Activated T-cell treated with anti-CD3 and anti-CD28 coated beads for 48 hours (primary cell): ENCODE data around the gene PKM.
A peak's percentile ranks its signal among the peaks of the same experiment; 100 is the strongest.
"Not testable (repeated sequence)": the region's sequence is repeated elsewhere in the genome, so short reads cannot be mapped to it uniquely, and the experiment has no call there.

Source experiments
- DNase-seq: peaks from one replicate; pipeline ENCODE4 v3.0.0-alpha.2; 2020; ENCODE audit warnings: low read depth

PKM gene

DNA sequence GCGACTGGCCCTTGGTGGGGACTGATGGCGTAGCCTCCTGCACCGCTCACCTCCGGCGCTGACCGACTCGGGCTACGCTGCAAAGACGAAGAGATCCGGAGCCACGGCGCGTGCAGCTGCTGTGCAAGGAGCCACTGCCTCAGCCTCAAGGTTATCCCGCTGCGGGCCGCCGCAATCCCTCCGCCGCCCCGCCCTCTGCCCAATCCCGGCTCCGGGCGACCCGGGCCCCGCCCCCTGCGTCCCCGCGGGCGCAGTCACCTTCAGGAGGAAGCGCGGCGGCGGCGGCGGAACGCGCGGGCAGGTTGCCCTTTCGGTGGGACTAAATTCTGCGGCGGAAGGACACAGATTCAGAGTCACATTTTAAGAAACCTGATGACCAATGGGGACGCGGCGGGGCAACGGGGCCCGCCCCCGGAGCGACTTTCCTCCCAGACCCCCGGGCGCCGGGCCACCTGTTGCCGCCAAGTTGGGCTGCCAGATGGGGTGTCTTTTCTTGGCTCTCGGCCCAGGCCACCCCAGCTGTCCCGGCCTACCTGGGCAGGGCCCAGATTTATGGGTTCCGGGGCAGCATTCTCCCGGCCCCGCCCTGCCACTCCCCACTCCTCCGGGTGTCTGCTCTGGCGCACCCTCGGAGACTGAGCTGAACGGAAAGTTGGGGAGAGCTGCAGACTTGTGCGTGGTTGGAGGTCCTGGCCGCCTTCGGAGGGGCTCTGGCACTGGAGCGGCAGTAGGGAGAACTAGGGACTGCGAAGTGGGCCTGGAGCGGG is at the start of gene PKM:
PKM (minus strand) TSS at position 125 of the 767 bp plus-strand sequence. CDS start 12,093 bp downstream, outside the sequence.
- peak; percentile 99 for DNase-seq

DNA sequence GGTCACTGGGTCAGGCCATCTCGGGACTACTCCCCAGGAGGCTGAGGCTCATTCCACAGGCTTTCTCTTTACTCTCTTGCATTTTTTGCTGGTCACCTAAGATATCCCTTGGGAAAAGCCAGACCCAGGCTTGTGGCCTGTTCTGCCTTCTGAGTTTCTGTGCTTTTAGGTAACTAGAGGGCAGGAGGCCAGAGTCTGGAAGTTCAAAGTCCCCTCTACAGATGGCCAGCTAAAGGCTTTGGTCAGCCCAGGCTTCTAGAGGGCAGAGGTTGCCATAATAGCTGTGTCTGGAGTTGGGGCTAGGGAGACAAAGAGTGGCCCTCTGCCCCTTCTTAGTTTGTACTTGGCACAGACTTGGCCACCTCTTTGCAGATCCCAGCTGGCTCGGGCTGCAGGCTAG is 49.8 kb upstream of the PKM start:
- no peak for DNase-seq

DNA sequence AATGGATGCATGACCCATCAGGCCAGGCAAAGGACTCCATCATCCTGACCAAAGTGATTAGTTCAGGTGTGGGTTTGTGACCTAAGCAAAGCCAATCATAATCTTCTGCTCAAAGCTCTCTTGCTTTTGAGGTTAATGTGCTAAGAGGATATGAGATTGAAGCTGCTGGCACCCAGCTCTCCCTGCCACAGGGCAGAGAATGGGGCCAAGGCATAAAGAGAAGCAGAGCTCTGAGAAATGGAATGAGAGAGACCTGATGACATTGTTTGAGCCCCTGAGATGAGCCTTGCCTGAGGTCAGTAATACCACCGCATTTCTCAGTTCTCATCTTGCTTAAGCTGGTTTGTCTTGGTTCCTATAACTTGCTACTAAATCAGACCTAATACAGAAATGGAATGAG is 47.7 kb upstream of the PKM start:
- DNase-seq: no peak

DNA sequence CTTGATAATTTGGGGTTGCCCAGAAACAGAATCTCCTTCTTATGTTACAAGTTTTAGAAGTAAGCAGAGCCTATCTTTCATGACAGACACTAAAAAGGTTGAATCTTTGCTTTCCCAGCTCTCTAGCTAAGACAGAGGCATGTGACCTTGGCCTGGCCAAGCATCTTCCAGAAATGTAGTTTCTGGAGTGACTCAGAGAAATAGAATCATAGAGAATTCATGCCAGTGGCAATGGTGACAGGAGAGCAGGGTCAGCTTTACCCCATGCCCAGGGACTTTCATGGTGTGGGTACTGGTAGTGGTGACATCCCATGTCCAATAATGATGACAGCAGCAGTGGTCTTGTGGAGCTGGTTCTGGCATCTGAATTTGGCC is 45.3 kb upstream of the PKM start:
- DNase-seq: no peak

DNA sequence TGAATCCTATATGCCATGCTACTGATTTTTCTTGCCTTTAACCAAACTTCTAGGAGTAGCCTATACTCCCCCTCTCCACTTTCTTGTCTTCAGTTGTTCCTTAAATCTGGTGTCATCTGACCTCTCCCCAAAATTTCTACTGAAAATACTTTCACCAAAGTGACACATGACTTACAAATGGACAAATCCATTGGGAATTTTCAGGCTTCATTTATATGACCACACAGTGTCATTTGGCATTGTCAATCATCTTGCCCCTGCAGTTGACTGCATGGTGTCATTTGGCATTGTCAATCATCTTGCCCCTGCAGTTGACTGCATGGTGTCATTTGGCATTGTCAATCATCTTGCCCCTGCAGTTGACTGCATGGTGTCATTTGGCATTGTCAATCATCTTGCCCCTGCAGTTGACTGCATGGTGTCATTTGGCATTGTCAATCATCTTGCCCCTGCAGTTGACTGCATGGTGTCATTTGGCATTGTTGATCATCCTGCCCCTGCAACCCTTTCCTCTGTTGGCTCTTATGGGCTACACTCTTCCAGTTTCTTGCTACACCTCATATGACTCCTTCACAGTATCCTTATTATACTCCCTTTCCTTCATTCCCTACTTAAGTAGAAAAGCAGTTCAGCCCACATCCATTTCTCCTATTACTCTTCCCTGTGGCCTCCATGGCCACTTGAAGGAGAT is 44.8 kb upstream of the PKM start:
- not testable (repeated sequence) for DNase-seq

DNA sequence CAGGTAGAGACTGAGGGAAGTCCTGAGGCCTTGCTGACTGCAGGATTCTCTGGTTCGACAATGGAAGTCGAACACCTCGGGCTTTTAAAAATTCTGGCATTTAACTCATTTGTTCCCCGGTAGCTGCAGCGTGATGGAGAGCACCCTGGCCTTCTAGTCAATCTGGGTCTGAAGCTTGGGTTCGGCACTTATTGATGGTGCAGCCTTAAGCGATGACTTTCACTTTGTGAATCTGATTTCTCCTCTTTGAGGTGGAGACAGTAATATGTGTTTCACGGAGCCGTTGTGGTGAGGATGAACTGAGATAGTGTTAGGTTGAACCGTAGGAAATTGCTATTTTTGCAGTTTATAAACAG is 42.0 kb upstream of the PKM start:
- DNase-seq: no peak

DNA sequence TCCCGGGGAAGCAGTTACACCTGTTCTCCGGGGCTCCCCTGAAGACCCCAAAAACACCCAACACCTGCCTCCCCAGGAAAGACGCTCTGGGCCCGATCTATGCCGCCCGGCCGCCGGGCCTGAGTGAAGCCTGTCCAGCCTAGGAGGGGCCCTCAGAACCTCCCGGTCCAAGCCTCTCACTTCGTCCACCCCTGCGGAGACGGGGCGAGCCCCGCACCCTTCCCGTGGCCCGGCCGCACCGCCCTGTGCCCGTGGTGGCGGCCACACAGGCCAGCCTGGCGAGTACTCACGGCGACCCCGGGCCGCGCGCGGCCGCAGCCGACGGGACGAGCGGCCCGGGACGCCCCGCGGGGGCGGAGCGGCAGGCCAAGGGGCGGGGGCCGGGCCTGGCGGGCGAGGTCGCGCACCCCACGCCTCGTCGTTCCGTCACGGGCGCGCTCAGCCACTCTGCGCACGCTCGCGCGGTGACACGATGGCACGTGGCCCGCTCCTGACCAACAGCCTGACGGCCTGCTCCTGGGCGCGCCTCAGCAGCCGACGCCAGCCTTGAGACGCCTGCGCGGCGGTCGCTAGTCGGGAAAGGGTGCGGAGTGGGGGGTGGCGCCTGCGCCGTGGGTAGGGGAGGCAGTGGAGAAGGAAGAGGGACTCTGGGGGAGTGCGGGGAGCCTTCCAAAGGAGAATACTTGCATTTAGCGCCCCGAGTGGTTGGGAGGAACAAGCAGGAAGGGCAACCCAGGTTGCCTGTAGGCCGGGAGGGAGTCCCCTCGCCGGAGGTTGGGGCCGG is 41.4 kb upstream of the PKM start, which contains the start of gene PARP6:
PARP6 (minus strand) TSS at position 342 of the 784 bp plus-strand sequence. CDS start 5,077 bp downstream, outside the sequence.
- peak; percentile 98 for DNase-seq

DNA sequence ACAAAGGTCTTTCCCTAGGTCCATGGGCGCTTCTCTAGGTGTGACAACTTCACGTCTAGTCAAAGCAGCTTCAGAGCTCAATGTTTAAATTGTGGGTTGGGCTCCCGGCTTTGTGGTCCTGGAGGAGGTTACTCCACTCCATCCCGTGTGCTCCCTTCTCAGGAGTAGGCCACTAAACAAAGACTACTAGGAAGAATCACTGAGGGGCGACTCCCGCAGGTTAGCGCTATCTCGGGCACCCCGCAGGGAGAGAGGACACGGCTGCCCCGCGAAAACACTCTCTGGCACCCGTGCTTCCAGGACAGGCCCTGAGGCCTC is 40.9 kb upstream of the PKM start:
- DNase-seq: no peak

DNA sequence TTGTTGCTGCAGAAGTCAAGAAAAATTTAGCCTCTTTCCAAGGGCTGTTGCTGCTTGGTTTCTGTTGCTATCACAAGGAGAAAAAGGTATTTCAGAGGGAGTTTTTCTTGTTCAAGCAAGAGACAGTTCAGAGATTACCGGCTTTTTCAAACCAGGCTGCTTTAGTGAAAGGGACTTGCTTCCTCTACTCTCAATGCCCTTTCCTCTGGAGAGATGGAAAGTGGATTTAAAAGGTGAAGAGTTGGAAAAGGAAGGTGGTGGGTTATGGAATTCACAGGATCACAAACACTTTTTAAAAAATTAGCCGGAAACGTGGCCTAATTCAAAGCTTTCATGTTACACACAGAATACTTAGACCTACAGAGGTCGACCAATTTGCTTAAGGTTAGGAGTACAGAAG is 40.2 kb upstream of the PKM start:
- no peak for DNase-seq

DNA sequence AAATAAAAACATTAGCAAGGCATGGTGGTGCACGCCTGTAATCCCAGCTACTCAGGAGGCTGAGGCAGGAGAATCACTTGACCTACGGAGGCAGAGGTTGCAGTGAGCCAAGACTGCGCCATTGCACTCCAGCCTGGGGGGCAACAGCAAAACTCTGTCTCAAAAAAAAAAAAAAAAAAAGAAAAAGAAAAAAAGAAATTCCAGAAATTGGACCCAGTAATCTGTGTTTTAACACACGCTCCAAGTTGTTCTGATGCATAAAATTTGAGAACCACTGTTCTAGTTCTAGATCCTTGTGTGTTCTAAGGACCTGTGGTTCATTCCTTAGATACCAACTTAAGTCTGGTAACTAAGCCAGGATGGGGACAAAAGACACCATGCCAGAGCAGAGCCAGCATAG is 38.7 kb upstream of the PKM start:
- DNase-seq: no peak

DNA sequence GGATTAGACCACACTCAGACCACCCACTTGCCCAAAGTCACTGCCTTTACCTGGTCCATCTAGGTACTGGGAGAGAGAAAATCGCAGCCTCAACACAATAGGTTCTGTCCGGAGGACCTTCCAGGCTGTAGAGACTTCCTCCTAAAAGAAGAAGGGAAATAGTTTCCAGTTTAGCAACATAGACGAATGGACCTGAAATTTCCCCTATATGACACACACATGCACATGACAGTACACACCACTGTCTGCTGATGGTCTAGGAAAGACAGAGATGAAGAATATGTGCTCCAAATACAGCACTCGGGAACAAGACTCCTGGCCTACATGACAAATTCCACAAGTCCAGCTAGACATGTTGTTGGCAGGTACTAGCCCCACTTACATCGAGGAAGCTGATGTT is 34.0 kb upstream of the PKM start:
- DNase-seq: no peak

DNA sequence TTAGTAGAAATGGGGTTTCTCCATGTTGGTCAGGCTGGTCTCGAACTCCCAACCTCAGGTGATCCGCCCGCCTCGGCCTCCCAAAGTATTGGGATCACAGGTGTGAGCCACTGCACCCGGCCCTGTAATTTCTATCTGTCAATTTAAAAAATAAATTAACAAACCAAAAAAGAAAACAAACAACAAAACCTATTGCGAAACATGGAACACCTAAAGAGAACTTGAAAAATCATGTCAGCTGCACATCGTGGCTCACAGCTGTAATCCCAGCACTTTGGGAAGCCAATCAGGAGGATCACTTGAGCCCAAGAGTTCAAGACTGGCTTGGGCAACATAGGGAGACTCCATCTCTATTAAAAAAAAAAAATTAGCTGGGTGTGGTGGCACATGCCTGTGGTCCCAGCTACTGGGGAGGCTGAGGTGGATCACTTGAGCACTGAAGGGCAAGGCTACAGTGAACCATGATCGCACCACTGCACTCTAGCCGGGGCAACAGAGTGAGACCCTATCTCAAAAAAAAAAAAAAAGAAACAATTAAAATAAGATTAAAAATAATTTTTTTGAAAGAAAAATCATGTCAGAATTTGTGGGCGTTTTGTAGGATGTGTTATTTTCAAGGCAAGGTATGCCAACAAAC is 21.8 kb upstream of the PKM start:
- no peak for DNase-seq

DNA sequence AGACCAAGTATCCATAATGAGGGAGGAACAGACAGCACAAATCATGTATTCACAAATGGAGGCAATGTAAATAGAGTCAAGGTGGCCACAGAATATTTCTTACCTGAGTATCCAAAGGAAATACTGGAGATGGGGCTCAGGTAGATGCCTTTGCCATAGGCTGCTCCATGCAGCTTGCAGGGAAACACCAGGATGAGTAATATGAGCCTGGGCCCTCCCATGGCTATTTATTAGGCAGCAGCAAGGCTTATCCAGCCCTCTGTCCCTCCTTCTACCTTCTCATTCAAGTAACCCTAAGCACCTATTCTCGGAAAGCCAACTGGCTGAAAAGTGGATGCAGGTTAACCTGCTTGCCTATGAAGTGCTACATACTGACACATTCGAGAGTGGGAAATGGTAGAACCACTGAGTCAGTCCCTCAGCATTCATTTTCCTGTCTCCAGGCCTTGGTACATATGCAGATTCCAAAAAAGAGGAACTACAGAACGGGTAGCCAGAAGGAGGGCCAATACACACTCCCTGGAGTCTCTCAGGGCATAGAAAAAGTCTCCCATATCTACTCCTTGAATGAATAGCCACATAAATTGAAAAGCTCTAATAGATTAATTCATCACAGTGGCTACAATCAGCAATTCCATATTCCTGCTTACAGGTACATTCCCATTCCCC is 18.3 kb upstream of the PKM start:
- no peak for DNase-seq

DNA sequence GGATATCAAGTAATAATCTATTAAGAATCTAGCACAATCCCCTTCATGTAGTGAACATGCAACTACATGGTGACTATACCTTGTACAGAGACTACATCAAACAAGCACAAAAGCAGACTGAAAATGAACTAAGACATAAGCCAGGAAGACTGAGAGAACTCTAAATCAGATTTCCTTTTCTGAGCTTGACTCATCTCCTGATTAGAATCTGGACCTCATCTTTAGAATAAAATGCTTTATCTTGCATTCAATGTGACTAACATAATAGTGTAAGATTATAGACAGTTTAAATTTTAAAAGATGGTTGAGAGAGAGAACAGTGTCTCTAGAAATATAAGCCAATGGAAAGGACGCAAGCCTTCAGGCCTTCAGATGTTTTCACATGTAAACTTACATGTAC is 17.5 kb upstream of the PKM start:
- no peak for DNase-seq

DNA sequence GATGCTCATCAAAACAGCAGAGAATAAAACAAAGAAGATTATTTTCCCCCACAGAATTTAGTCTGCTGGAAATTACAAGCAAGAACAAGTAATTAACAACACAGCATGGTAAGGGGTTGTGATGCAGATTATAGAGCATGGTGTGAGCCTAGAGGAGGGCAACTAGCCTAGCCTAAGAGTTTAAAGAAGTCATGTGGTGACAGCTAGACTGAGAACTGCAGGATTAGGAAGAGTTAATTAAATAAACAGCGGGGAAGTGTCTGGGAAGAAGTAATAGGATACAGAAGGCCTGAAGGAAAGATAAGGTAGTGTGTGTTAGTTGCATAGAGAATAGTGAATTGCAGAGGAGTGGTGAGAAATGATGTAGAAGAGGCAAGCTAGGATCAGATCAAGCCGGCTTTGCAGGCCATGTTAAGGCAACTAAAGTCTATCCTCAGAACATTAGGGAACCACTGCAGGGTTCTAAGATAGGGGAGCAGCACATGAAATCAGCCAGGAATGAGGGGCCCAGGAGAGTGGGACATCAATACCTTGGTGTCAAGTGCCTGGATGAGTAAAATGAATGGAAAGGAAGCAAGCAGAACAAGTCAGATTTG is 11.9 kb upstream of the PKM start:
- DNase-seq: no peak

DNA sequence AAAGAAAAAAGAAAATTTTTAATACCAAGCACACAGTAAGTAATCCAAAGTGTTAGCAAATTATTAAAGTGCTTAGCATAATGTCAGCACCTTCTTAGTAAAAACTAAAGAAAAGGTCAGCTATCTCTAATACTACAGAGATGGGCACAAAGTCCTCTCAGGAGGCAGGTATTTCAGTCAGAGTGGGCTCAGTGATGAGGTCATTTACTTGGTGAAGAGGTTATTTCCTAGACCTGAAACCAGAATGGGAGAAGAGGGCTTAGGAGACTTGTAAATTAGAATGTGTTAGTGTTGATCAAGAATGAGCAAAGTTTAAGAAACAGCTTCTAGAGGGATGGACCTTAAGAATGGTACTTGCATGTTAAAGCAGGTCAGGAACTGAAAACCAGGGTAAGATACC is 8.7 kb upstream of the PKM start:
- no peak for DNase-seq

DNA sequence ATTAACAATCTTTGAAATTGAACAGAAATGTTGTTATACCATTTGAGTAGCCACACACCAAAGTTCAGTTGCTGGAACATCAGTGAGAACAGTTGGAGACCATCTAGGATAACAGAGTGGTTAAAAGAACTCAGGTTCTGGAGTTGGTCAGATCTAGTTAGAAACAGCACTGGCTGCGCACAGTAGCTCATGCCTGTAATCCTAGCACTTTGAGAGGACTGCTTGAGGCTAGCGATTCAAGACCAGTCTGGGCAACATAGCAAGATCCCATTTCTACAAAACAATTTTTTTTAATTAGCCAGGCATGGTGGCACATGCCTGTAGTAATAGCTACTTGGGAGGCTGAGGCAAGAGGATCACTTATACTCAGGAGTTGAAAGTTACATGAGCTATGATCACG is 7.6 kb upstream of the PKM start:
- DNase-seq: no peak

DNA sequence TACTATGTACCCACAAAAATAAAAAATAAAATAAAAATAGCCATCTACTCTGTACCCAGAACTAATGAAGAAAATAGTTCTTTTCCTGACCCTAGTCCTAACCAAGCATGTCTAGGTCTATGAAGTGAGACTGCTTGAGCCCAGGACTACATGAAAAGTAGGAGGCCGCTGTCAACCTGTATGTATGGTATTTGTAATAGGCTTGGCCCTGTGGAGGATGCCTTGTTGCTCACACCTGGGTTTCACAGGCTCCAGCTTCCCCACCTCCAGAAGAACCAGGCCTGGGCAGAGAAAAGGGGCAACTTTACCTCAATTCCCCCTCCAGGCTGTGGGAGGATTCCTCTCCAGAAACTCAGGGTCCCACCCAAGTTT is 6.8 kb upstream of the PKM start:
- DNase-seq: no peak

DNA sequence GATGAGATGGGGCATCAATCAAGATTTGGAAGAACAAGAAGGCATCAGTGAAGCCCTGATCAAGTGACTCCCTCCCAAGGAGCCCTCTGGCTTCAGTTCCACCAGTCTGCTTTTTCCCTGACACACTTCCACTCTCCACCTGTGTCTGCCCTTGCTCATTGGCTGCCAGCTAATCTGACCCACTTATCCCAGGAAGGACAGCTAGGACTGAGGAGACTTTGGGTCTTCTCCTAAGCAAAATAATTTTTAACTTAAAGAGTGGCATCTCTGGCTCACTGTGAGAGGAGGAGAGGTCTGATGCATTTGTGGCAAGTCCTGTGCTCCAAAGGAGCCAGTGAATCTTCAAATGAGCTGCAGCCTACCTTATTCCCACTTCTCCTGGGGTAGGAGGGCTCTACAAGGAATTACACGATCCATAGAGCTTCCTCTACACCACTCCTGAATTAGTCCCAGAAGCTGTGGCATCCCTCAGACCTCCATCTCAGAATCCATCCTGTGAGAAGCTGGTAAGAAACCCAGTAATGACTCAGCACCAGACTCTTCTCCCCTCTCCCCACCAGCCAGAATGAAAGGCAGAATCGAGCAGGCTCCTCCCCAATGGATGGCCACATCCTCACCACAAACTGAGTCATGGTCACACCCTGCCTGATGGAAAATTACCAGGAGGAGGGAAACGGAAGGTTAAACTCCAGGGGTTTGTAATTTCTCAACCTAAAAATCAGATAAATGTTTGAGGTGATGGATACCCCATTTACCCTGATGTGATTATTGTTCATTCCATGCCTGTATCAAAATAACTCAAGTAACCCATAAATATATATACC is 6.3 kb upstream of the PKM start:
- peak; percentile 73 for DNase-seq

DNA sequence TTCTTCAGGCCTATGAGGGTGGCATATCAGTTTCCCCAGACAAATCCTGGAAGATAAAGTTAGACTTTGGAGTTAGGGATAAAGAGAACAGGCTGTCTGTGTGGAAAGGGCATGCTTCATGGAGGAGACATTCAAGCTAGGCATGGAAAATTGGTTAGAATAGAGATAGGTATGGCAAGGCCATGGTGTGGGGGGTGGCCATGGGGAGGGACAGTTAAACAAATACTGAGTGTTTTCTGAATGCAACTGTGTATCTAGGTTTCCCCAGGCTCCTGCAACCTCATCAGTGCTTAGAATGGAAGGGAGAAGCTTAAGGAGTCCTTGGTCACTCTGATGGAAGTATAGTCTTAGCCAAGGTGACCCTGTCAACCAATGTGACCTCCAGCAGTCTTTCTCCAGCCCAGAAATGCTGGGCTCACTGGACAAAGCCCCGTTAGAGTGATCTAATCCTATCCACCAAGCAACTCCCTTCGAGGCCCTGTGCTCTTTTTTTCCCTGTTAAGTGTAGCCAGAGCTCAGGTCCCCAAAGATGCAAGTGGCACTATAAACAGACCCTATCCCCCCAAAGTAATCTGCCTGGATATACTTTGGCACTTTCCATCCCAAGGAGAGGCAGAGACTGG is 5.5 kb upstream of the PKM start:
- no peak for DNase-seq
